SK-N-SH (cell line): ENCODE results near the gene XG. TPM values are rescaled to one million over a fixed set of nuclear protein-coding genes. Genes with fewer than 3 reads are reported as not detected.
"Not testable (repeated sequence)": the region's sequence is repeated elsewhere in the genome, so short reads cannot be mapped to it uniquely, and the experiment has no call there.

Experiments used
- CTCF ChIA-PET: fragments of 300-600, 350-600 bp; formaldehyde crosslinking; extraction: SDS; loops from one replicate; lab custom pipeline; 2021; lab: Yijun Ruan, JAX
- POLR2A ChIA-PET: fragments of 350-600 bp; sonication (Branson Sonifier 250); formaldehyde crosslinking; extraction: SDS; loops from one replicate; lab custom pipeline; 2020; ENCODE audit warnings: antibody characterized with exemption, inconsistent platforms; lab: Yijun Ruan, JAX
- DNase-seq: peaks from one replicate; pipeline ENCODE4 v3.0.0; 2012
- H2AFZ ChIP-seq: fragments of 200-600 bp; sonication (generic); 2 replicates; pipeline ENCODE4 v1.8.1; 2016; ENCODE audit warnings: antibody characterized with exemption, mild to moderate bottlenecking, low read depth
- H3F3A ChIP-seq: fragments of 200-600 bp; sonication (generic); replicated peaks from 2 replicates; pipeline ENCODE3; 2016; ENCODE audit warnings: antibody characterized with exemption, mild to moderate bottlenecking; ENCODE audit not compliant: insufficient read depth
- H3K27ac ChIP-seq, 2 experiments: fragments of 200-500 bp in 1 of 2; fragments of 200-600 bp in 1 of 2; sonication (Bioruptor generic) in 1 of 2; sonication (generic), shearing (Covaris generic) in 1 of 2; 2 replicates each; pipeline versions ENCODE4 v1.5.1 to v1.6.1; 2014 to 2016; ENCODE audit warnings: low read depth in 2 of 2, inconsistent platforms in 1 of 2, low read length in 1 of 2, mild to moderate bottlenecking in 1 of 2, mixed read lengths in 1 of 2
- H3K27me3 ChIP-seq: fragments of 200-600 bp; sonication (generic), shearing (Covaris generic); 2 replicates; pipeline ENCODE4 v1.6.1; 2016; ENCODE audit warnings: mixed run types; ENCODE audit not compliant: insufficient read depth
- H3K36me3 ChIP-seq, 2 experiments: fragments of 200-500 bp in 1 of 2; fragments of 200-600 bp in 1 of 2; sonication (Bioruptor generic) in 1 of 2; sonication (generic) in 1 of 2; replicated peaks in 1 of 2; 2 replicates each; pipeline versions ENCODE3 to v1.5.1; 2014 to 2016; ENCODE audit warnings: low read length in 1 of 2, mild to moderate bottlenecking in 1 of 2; ENCODE audit not compliant: insufficient read depth in 2 of 2, control insufficient read depth in 1 of 2
- H3K4me1 ChIP-seq, 2 experiments: fragments of 200-500 bp in 1 of 2; fragments of 200-600 bp in 1 of 2; sonication (Bioruptor generic) in 1 of 2; sonication (generic), shearing (Covaris generic) in 1 of 2; 2 replicates each; pipeline versions ENCODE4 v1.5.1 to v1.6.1; 2014 to 2016; ENCODE audit warnings: low read depth in 1 of 2, low read length in 1 of 2, mixed run types in 1 of 2; ENCODE audit not compliant: insufficient read depth in 2 of 2, control insufficient read depth in 1 of 2
- H3K4me2 ChIP-seq: fragments of 200-600 bp; sonication (generic), shearing (Covaris generic); 2 replicates; pipeline ENCODE4 v1.6.1; 2017; ENCODE audit warnings: mixed run types
- H3K4me3 ChIP-seq, 2 experiments: fragments of 200-500 bp in 1 of 2; fragments of 200-600 bp in 1 of 2; sonication (Bioruptor generic) in 1 of 2; sonication (generic), shearing (Covaris generic) in 1 of 2; 2 replicates each; pipeline versions ENCODE4 v1.5.1 to v1.8.1; 2014 to 2016; ENCODE audit warnings: low read depth in 2 of 2, inconsistent platforms in 1 of 2, low read length in 1 of 2, mild to moderate bottlenecking in 1 of 2, mixed read lengths in 1 of 2, moderate library complexity in 1 of 2
- H3K79me2 ChIP-seq: fragments of 200-600 bp; sonication (generic); 2 replicates; pipeline ENCODE4 v1.8.1; 2017; ENCODE audit warnings: mild to moderate bottlenecking; ENCODE audit not compliant: insufficient read depth
- H3K9ac ChIP-seq: fragments of 200-600 bp; sonication (generic); 2 replicates; pipeline ENCODE4 v1.6.1; 2017; ENCODE audit warnings: mixed run types
- H3K9me2 ChIP-seq: fragments of 200-600 bp; sonication (generic); 2 replicates; pipeline ENCODE4 v1.6.1; 2017; ENCODE audit warnings: mixed run types
- H3K9me3 ChIP-seq: fragments of 200-600 bp; sonication (generic); 2 replicates; pipeline ENCODE4 v1.6.1; 2017; ENCODE audit warnings: mixed run types, mild to moderate bottlenecking, moderate library complexity
- H4K20me1 ChIP-seq: fragments of 200-600 bp; sonication (generic); 2 replicates; pipeline ENCODE4 v1.6.1; 2017; ENCODE audit warnings: mild to moderate bottlenecking, mixed run types; ENCODE audit not compliant: insufficient read depth
- CHD2 ChIP-seq: fragments of 150-350 bp; IDR thresholded peaks from 2 replicates; pipeline ENCODE4 v1.6.1; 2018; ENCODE audit warnings: low read length; ENCODE audit not compliant: partially characterized antibody
- CTCF ChIP-seq: fragments of 200-600 bp; sonication (generic); IDR thresholded peaks from 2 replicates; pipeline ENCODE4 v1.6.1; 2017; ENCODE audit warnings: antibody characterized with exemption, mild to moderate bottlenecking, moderate library complexity
- FOXJ3 ChIP-seq: sonication (generic); formaldehyde crosslinking; IDR thresholded peaks from 2 replicates; pipeline ENCODE4 v1.5.1; 2020; ENCODE audit warnings: mild to moderate bottlenecking, missing genetic modification reagents
- FOXM1 ChIP-seq: IDR thresholded peaks from 2 replicates; pipeline ENCODE4 v1.4.0; 2012; ENCODE audit warnings: low read depth, mild to moderate bottlenecking
- GABPA ChIP-seq: IDR thresholded peaks from 2 replicates; pipeline ENCODE4 v1.4.0; 2012; ENCODE audit warnings: low read depth, mild to moderate bottlenecking
- GATA2 ChIP-seq: sonication (generic); formaldehyde crosslinking; IDR thresholded peaks from 2 replicates; pipeline ENCODE4 v1.5.0; 2020; ENCODE audit warnings: mild to moderate bottlenecking, missing genetic modification reagents
- MEF2A ChIP-seq: IDR thresholded peaks from 2 replicates; pipeline ENCODE4 v1.4.0; 2012; ENCODE audit warnings: low read depth, borderline replicate concordance
- NFIC ChIP-seq: IDR thresholded peaks from 2 replicates; pipeline ENCODE4 v1.4.0; 2012; ENCODE audit warnings: borderline replicate concordance
- REST ChIP-seq: IDR thresholded peaks from 2 replicates; pipeline ENCODE4 v1.6.1; 2012; ENCODE audit warnings: mild to moderate bottlenecking, low read depth, low read length, moderate library complexity
- SIN3A ChIP-seq: IDR thresholded peaks from 2 replicates; pipeline ENCODE4 v1.6.1; 2012; ENCODE audit warnings: low read depth, mild to moderate bottlenecking, low read length, moderate library complexity, borderline replicate concordance
- SMC3 ChIP-seq: IDR thresholded peaks from 2 replicates; pipeline ENCODE4 v1.6.1; 2012; ENCODE audit warnings: low read depth, low read length, improper control_type of control experiment
- TEAD4 ChIP-seq: IDR thresholded peaks from 2 replicates; pipeline ENCODE4 v1.4.0; 2012; ENCODE audit warnings: mild to moderate bottlenecking, borderline replicate concordance; ENCODE audit not compliant: insufficient read depth
- USF2 ChIP-seq: fragments of 150-350 bp; IDR thresholded peaks from 2 replicates; pipeline ENCODE4 v1.6.1; 2017; ENCODE audit warnings: antibody characterized with exemption, low read length, low read depth, borderline replicate concordance
- WGBS: methylation state at CpG from one replicate; pipeline ENCODE4 v1.1.6; 2017; ENCODE audit warnings: low lambda C conversion rate; 5-methylcytosine and 5-hydroxymethylcytosine counted together
- polyA plus RNA-seq, 3 experiments: library from polyadenylated mRNA; depleted of rRNA; stranded (reverse); fragments of >200 nt; gene quantifications; 2 replicates each; pipeline ENCODE4 v1.2.3, GENCODE V29; 2012

XG gene
- polyA plus RNA-seq, 1 of the 3 experiments (the other 2 are of a cell fraction): 0.76 TPM

- H4K20me1 ChIP-seq, CTCF ChIA-PET, H3K4me1 ChIP-seq, H3K79me2 ChIP-seq, H3F3A ChIP-seq, DNase-seq, H3K27ac ChIP-seq, H3K36me3 ChIP-seq, H3K4me2 ChIP-seq, POLR2A ChIA-PET, H3K4me3 ChIP-seq, H3K9me3 ChIP-seq, H3K9ac ChIP-seq, H3K9me2 ChIP-seq, H2AFZ ChIP-seq: not testable (repeated sequence)
- peaks cover 15% of the 10 kb centered on the region; the same call in 1 of the 2 replicates for H3K27me3 ChIP-seq
- WGBS: 53% methylated on average over 12 of the region's 12 CpGs
Observed at GRCh38 chrX:2780472-2781225, 28.8 kb downstream of the XG start.

GRCh38 chrX:2781226-2781571 is 29.4 kb downstream of the XG start:
- ChIA-PET CTCF (no interaction called here), POLR2A (no interaction called here)
- Histone ChIP-seq H3K4me2 (no peak overlapping the region), H3F3A (no peaks in the 10 kb centered on the region), H3K9ac (no peak overlapping the region), H3K27me3 (peaks cover 15% of the 10 kb centered on the region; the same call in 1 of the 2 replicates), H3K9me2 (no peaks in the 10 kb centered on the region), H3K27ac (no peak overlapping the region), H2AFZ (no peak overlapping the region), H4K20me1 (no peaks in the 10 kb centered on the region), H3K36me3 (no peaks in the 10 kb centered on the region), H3K4me1 (no peaks in the 10 kb centered on the region), H3K9me3 (no peaks in the 10 kb centered on the region), H3K79me2 (no peaks in the 10 kb centered on the region), H3K4me3 (no peak overlapping the region)
- no peak for DNase-seq
- 64% methylated on average over 1 of the region's 1 CpG for WGBS
- TF ChIP-seq GABPA: no peak
- no peak for TF ChIP-seq USF2
- TF ChIP-seq TEAD4: no peak
- no peak for TF ChIP-seq GATA2 (CRISPR knock-in tag)

GRCh38 chrX:2781698-2782097 is 29.9 kb downstream of the XG start:
- Histone ChIP-seq H3K4me2 (no peak overlapping the region), H3K36me3 (no peaks in the 10 kb centered on the region)
- CTCF ChIA-PET: no interaction called here

More at GRCh38 chrX:2781698-2782097, 29.9 kb downstream of the XG start:
- Histone ChIP-seq H4K20me1 (no peaks in the 10 kb centered on the region), H3K4me3 (no peak overlapping the region), H3K4me1 (no peaks in the 10 kb centered on the region), H3K79me2 (no peaks in the 10 kb centered on the region), H3F3A (no peaks in the 10 kb centered on the region), H3K9me2 (no peaks in the 10 kb centered on the region), H3K27me3 (peaks cover 15% of the 10 kb centered on the region; the same call in 1 of the 2 replicates), H3K27ac (no peak overlapping the region), H3K9ac (no peak overlapping the region), H2AFZ (no peak overlapping the region), H3K9me3 (no peaks in the 10 kb centered on the region)
- POLR2A ChIA-PET: no interaction called here
- WGBS: 34% methylated on average over 6 of the region's 6 CpGs
- TF ChIP-seq CHD2 (no peak), SMC3 (no peak), FOXJ3 (CRISPR knock-in tag) (no peak), REST (no peak), GABPA (no peak), GATA2 (CRISPR knock-in tag) (no peak), SIN3A (no peak), MEF2A (no peak), NFIC (no peak), CTCF (no peak), USF2 (no peak), FOXM1 (no peak)
- DNase-seq: no peak
